ENCODE results near the gene CCDC13. TPM values are rescaled to one million over a fixed set of nuclear protein-coding genes. Genes with fewer than 3 reads are reported as not detected.
A peak's percentile ranks its signal among the peaks of the same experiment; 100 is the strongest.

The CCDC13 gene
- total and polyA plus RNA-seq, 2 of the 13 experiments (the other 11 are each of a cell fraction or from before 2014, with no cell fraction given) = 0.22 to 0.51 TPM

DNA sequence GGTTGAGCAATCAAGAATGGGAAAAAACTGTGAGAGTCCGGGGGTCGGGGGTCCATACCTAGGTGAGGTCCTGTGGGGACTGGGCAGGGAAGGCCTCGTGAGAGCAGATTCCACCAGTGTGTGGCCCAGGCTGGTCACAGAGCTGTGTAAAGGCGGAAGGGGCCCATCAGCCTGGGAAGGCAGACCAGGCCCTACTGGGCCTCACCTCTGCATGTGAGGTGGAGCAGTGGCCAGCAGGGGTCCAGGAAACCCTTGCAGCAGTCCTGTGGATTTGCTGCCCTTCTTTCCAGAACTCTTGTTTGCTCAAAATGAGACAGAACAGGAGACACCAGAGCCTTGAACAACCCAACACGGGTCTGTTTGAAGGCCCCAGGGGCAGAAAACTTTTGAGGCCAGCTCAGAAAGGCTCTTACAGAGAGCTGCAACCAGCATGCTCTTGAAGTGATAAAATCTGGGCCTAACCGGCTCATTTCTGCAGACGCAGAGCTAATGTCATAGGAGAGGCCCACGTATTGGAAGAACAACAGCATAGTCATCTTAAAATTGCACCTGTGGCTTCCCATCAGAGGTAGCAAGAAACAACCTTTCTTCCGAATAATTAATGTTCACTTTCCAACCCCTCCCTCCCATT is 40.1 kb downstream of the CCDC13 start (continued):
- TF ChIP-seq ZXDC (CRISPR knock-in tag; IDR thresholded peaks at IDR 0.05) = peak; percentile 89; the same call in 1 of the 2 replicates
- no peak for TF ChIP-seq ZNF180 (CRISPR knock-in tag; IDR thresholded peaks at IDR 0.05; ENCODE audit: borderline replicate concordance, low read depth)
- peak; percentile 37; the same call in 1 of the 2 replicates for TF ChIP-seq ELF3 (CRISPR knock-in tag; IDR thresholded peaks at IDR 0.05)
- no peak for TF ChIP-seq ZNF260 (CRISPR knock-in tag; IDR thresholded peaks at IDR 0.05; ENCODE audit: borderline replicate concordance, low read depth)
- TF ChIP-seq RBM39 (IDR thresholded peaks at IDR 0.05; ENCODE audit: low read depth, low read length, poor library complexity, severe bottlenecking) = no peak
- peak; percentile 55 for TF ChIP-seq SMC3 (IDR thresholded peaks at IDR 0.05; ENCODE audit: low read length)
- no peak for TF ChIP-seq ZHX1 (CRISPR knock-in tag; IDR thresholded peaks at IDR 0.05; ENCODE audit: low read depth)
- TF ChIP-seq, protein P1, sequence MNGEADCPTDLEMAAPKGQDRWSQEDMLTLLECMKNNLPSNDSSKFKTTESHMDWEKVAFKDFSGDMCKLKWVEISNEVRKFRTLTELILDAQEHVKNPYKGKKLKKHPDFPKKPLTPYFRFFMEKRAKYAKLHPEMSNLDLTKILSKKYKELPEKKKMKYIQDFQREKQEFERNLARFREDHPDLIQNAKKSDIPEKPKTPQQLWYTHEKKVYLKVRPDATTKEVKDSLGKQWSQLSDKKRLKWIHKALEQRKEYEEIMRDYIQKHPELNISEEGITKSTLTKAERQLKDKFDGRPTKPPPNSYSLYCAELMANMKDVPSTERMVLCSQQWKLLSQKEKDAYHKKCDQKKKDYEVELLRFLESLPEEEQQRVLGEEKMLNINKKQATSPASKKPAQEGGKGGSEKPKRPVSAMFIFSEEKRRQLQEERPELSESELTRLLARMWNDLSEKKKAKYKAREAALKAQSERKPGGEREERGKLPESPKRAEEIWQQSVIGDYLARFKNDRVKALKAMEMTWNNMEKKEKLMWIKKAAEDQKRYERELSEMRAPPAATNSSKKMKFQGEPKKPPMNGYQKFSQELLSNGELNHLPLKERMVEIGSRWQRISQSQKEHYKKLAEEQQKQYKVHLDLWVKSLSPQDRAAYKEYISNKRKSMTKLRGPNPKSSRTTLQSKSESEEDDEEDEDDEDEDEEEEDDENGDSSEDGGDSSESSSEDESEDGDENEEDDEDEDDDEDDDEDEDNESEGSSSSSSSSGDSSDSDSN (CRISPR knock-in tag; IDR thresholded peaks at IDR 0.05) = peak; percentile 60
- no peak for TF ChIP-seq SP5 (CRISPR knock-in tag; IDR thresholded peaks at IDR 0.05; ENCODE audit: borderline replicate concordance, low read depth)
- no peak for TF ChIP-seq NR3C1 (CRISPR knock-in tag; IDR thresholded peaks at IDR 0.05)
- TF ChIP-seq, protein P2, sequence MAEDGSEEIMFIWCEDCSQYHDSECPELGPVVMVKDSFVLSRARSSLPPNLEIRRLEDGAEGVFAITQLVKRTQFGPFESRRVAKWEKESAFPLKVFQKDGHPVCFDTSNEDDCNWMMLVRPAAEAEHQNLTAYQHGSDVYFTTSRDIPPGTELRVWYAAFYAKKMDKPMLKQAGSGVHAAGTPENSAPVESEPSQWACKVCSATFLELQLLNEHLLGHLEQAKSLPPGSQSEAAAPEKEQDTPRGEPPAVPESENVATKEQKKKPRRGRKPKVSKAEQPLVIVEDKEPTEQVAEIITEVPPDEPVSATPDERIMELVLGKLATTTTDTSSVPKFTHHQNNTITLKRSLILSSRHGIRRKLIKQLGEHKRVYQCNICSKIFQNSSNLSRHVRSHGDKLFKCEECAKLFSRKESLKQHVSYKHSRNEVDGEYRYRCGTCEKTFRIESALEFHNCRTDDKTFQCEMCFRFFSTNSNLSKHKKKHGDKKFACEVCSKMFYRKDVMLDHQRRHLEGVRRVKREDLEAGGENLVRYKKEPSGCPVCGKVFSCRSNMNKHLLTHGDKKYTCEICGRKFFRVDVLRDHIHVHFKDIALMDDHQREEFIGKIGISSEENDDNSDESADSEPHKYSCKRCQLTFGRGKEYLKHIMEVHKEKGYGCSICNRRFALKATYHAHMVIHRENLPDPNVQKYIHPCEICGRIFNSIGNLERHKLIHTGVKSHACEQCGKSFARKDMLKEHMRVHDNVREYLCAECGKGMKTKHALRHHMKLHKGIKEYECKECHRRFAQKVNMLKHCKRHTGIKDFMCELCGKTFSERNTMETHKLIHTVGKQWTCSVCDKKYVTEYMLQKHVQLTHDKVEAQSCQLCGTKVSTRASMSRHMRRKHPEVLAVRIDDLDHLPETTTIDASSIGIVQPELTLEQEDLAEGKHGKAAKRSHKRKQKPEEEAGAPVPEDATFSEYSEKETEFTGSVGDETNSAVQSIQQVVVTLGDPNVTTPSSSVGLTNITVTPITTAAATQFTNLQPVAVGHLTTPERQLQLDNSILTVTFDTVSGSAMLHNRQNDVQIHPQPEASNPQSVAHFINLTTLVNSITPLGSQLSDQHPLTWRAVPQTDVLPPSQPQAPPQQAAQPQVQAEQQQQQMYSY (CRISPR knock-in tag; IDR thresholded peaks at IDR 0.05) = no peak; the same call in 1 of the 2 replicates
- no peak; the same call in 1 of the 2 replicates for TF ChIP-seq YEATS4 (CRISPR knock-in tag; IDR thresholded peaks at IDR 0.05; ENCODE audit: borderline replicate concordance)
- TF ChIP-seq YEATS2 (CRISPR knock-in tag; IDR thresholded peaks at IDR 0.05; ENCODE audit: borderline replicate concordance) = no peak; the same call in 1 of the 2 replicates
- TF ChIP-seq, protein P3, sequence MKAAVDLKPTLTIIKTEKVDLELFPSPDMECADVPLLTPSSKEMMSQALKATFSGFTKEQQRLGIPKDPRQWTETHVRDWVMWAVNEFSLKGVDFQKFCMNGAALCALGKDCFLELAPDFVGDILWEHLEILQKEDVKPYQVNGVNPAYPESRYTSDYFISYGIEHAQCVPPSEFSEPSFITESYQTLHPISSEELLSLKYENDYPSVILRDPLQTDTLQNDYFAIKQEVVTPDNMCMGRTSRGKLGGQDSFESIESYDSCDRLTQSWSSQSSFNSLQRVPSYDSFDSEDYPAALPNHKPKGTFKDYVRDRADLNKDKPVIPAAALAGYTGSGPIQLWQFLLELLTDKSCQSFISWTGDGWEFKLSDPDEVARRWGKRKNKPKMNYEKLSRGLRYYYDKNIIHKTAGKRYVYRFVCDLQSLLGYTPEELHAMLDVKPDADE (CRISPR knock-in tag; IDR thresholded peaks at IDR 0.05) = no peak
- TF ChIP-seq MXD1 (CRISPR knock-in tag; IDR thresholded peaks at IDR 0.05) = 0 out of 2 replicates have a peak, but pooled peaks have one; percentile 13

Data from HepG2 (cell line).